HuH-7 (cell line): ENCODE data around the gene SENP7.
"Not testable (repeated sequence)": the region's sequence is repeated elsewhere in the genome, so short reads cannot be mapped to it uniquely, and the experiment has no call there.

Source experiments
- DNase-seq: peaks from one replicate; pipeline ENCODE4 v3.0.0; 2011; ENCODE audit warnings: low spot score

Gene SENP7

DNA sequence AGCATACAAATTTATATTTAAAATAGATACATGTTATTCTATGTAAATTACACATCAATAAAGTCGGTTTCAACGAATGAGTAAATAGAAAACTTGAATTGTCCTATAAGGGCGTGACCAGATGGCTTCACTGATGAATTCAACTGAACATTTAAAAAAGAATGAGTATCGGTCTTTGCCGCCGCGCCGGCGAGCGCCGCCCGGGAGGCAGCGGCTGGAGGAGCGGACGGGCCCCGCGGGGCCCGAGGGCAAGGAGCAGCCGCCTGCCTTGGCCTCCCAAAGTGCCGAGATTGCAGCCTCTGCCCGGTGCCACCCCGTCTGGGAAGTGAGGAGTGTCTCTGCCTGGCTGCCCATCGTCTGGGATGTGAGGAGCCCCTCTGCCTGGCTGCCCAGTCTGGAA lies 74.4 kb downstream of the SENP7 start:
- not testable (repeated sequence) for DNase-seq

DNA sequence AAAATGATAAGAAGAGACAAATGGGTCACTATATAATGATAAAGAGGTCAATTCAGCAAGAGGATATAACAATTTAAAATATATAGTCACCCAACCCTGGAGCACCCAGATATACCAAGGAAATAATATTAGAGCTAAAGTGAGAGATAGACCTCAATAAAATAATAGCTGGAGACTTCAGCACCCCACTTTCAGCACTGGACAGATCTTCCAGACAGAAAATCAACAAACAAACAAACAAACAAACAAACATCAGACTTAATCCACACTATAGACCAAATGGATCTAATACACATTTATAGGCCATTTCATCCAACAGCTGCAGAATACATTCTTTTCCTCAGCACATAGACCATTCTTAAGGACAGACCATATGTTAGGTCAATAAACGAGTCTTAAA lies 79.4 kb downstream of the SENP7 start:
- no peak for DNase-seq

DNA sequence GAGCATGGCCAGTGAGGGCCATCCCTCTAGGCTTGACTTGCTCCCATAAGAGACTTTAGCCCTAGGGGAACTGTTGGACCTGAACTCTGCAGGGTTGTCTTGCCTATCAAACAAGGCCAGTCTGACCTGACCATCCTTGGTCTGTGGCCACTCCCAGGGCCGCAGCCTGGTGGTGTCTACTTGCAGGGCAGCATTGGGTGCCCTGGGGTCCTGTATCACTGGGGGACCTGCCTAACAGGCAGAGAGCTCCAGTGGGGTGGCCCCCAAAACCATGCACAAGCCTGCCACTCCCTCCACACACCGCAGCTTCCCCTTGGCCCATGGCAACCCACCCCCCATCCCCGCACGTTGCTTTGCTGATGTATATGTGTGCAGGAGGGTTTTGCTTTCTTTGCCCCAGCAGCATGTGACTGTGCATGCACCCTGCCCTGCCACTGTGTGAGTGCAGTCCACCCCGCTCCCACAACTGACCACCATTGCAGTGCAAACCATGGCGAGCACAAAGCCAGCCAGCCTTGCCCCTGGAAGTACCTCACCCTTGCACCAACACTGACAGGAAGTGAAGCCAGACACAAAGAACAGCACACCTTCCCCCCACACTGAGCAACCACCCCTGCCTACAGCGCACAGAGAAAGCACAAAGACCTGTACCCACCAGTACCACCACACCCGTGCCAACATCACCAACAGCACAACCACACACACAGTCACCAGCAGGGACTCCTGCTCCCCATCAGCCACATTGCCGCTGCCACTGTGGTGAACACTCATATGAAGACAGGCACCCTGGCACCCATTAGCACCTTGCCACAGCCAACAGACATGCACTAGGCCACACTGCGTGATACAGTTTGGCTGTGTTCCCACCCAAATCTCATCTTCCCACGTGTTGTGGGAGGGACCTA lies 88.8 kb downstream of the SENP7 start:
- DNase-seq, result no peak

DNA sequence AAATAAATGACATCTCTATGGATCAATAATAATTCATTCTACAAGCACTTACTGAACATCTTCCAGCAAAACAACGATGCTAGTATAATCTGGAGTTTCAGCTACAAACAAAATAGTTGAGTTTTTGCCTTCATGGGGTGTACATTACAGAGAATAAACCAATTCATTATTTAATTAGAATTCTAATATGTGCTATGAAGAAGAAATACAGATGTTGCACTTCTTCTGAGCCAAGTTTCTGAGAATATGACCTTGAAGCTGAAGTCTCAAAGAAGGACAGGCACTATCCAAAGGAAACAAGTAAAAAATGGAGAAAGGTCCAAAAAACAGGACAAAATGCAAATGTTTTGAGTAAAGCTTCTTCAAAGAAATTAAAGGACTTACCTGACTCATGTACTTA lies 94.2 kb downstream of the SENP7 start:
- no peak for DNase-seq

DNA sequence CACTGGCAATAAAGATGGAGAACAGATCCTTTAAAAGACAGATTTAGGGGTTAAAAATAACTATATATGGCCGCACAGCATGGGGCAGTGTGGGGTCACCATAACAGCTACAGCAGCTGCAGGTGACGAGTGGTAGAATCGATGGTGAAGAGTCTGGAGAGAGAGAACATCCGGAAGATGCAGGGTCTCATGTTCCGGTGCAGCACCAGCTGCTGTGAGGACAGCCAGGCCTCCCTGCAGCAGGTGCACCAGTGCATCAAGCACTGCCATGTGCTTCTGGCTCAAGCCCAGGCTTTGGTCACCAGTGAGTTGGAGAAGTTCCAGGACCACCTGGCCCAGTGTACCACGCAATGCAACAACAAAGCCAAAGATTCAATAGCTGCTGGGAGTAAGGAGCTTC lies 98.9 kb downstream of the SENP7 start:
- DNase-seq, result no peak

DNA sequence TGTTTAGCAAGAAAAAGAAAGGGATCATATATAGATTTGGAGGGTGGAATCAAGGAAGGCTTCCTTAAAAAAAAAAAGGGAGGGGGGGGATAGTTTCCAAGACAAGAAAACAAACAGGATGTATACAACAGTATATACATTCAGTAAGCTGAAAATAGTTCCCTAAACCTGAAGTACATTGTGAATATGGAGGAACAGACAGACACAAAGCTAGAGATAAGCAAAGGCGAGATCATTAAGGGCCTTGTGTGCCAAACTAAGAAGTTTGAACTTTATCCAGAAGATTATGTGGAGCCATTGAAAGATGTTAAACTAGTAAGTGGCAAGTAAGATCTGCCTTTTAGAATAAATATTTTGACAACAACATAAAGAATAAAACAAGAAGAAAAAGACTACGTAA lies 99.4 kb downstream of the SENP7 start:
- no peak for DNase-seq

DNA sequence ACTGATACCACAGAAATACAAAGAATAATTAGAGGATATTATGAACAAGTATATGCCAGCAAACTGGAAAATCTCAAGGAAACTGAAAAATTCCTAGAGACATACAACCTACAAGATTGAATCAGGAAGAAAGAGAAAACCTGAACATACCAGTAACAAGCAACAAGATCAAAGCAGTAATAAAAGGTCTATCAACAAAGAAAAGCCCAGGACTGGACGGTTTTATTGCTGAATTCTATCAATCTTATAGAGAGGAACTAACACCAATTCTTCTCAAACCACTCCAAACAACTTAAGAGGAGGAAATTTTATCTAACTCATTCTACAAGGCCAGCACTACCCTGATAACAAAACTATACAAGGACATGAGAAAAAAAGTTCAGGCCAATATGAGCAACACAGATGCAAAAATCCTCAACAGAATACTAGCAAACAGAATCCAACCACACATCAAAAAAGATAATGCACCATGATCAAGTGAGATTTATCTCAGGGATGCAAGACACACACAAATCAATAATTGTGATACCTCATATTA lies 121.5 kb downstream of the SENP7 start:
- DNase-seq, result no peak

DNA sequence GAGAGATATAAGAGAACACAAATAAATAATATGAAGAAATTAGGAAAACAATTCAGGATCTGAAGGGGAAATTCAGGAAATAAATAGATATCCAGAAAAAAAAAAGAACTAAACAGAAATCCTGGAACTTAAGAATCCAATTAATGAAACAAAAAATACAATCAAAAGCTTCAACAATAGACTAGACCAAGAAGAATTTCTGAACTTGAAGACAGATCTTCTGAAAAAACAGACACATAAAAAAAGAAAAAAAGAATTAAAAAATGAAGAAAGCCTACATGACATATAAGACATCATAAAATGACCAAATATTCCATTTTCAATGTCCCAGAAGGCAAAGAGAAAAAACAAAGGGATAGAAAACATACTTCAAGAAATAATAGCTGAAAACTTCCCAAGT lies 124.3 kb downstream of the SENP7 start:
- no peak for DNase-seq

DNA sequence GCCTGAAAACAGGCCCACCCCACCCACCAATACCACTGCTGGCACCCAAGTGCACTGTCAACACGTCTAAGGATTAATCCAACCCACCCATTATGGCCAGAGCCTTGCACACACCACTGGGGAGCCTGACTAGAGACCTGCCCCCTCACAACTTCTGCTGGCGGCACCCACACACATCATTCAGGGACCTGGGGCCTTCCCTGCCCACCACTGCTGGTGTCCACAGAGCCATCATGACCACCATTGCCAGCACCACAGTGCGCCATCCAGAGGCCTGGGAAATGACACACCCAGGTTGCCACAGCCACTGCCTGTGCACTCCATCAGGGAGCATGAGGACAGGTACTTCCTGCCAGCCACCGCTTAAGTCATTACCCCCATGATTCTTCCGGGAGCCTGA lies 125.7 kb downstream of the SENP7 start:
- no peak for DNase-seq

DNA sequence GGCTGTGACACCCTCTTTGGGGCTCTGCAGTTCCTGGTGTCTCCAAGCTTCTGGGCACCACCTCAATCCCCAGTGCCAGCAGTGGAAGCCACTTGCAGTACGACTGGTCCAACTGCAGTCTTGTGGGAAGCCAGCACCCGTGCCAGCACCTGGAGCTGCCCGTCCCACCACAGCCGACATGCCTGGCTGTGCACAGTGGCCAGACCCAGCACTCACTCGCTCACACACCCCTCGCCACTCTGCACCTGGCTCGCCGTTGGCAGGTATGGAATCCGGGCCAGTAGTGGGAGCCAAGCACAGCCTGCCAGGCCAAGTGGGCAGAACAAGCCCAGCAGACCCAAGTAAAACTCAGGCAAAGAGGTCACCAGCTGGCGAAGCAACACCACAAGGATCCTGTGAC lies 128.6 kb downstream of the SENP7 start:
- no peak for DNase-seq

DNA sequence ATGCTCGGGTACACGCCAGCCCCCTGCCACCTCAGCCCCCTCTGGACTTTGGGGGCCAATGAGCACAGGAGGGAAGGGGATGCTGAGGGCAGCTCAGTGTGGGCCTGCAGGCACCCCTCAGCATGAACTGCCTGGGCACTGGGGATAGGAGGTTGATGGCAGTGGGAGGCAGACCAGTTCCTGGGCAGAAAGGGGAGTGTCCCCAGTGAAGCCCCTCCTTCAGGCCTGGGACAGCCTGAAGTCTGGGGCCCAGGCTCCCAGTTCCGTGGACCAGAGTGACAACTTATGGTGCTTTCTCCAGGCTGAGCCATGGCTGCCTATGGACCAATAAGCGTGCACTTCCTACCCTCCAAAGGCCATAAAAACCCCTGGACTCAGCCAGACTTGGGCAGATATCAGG lies 129.4 kb downstream of the SENP7 start:
- DNase-seq, result no peak

DNA sequence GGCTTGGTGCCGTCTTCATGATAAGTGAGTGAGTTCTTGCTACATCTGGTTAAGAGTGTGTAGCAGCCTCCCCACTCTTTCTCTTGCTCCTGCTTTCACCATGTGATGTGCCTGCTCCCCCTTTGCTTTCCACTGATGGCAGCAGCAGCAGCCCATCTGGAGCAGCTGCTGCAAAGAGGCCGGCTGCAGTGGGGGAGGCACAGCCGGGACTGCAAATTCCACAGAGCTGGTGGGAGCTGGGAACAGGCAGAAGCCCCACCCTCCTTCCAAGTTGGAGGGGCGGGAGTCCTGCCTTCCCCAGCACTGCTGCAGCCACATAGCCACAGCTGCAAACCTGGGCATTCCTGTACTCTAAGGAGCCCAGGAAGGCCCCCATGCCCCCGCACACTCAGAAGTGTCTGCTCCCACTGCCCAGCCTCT lies 129.8 kb downstream of the SENP7 start:
- DNase-seq, result no peak

DNA sequence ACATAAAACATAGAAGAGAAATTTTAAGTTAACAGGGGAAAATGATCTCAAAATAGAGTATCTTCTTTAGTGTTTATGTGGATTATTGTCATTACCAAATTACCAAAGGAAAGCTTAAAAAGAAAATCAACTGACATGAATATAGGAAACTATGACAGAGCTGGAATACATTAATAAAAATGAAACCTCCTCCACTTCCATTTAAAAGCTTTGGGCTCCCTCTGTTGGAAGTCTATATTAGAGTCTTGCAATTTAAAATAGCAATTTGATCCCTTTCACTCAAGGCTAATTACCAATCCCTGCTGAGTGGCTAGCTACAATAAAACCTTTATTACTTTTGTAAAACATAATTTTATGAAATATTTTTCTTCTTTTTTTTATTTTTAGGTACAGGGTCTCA lies 131.2 kb downstream of the SENP7 start:
- peak; percentile 25 for DNase-seq

DNA sequence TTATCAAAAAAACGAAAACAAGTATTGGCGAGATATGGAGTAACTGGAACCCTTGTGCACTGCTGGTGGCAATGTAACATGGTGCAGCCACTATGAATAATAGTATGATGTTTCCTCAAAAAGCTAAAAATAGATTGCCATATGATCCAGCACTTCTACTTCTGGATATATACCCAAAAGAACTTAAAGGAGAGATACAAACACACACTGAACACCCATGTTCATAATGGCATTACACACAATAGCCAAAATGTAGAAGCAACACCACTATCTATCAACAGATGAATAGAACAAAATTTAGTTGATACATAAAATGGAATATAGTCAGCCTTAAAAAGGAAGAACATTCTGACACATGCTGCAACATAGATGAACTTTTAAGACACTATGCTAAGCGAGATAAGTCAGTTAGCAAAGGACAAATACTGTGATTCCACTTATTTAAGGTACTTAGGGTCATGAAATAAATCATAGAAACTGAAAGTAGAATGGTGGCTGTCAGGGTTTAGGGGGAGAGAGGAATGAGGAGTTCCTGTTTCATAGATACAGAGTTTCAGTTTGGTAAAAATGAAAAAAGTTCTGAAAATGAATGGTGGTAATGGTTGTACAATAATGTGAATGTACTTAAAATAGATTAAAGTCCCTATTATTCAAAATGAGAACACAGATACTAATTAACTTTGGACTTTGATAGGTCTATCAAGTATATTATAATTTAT lies 133.2 kb downstream of the SENP7 start:
- DNase-seq, result no peak

DNA sequence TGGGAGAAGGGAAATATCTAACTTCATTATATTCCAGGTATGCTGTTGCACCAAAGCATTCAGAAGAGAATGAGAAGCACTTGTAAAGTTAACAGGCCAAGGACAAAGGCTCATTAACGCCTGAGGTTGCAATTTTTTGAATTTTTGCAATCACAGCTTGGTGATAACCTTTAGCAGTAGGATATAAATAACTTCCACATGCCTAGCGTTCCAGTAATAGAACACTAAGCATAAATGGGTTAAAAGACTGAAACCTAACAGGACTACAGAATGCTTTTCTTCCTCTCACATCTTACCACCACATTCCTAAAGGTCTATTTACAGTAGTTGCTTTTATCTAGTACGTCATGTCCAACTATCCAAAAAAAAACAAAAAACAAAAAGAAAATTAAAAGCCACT lies 135.2 kb downstream of the SENP7 start:
- peak; percentile 15 for DNase-seq

DNA sequence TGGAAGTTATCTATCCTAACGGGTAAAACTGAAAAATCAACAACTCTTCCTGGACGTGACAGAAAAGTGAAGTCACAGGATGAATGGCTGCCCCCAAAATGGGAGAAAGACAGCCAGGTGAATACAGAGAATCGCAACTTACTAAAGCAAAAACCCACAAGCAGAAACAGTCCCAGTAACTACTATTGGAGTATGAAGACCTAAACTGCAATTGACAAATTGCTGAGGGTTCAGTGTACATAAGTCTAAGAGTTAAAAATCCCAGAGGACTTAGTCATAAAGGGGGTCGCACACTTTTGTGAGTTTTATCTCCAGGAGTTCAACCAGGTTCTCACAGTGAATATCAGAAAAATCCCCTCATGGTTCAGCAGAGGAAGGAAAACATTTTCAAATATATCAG lies 135.8 kb downstream of the SENP7 start:
- no peak for DNase-seq

DNA sequence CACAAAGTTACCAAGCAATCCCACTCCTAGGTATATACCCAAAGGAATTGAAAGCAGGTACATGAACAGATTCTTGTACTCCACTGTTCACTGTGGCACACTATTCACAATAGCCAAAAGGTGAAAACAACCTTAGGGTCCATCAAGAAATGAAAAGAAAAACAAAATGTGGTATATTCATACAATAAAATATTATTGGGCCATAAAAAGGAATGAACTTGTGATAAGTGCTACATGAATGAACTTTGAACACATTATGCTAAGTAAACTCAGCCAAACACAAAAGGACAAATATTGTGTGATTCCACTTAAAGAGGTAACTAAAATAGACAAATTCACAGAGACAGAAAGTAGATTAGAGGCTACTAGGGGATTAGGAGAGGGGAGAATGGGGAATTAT lies 137.4 kb downstream of the SENP7 start:
- no peak for DNase-seq

DNA sequence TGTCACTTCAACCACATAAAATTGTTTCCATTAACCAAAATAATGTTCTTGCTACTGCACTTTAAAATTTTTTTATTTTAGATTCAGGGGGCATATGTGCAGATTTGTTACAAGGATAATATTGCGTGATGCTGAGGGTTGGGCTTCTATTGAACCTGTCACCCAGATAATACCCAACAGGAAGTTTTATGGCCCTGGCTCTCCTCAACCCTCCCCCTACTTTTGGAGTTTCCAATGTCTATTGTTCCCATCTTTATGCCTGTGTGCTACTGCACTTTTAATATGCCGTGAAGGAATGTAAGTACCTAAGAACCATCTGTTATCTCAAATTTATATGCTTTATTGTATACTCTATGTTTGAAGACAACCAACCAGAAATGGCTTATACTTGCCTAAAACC lies 150.6 kb downstream of the SENP7 start:
- DNase-seq, result no peak

DNA sequence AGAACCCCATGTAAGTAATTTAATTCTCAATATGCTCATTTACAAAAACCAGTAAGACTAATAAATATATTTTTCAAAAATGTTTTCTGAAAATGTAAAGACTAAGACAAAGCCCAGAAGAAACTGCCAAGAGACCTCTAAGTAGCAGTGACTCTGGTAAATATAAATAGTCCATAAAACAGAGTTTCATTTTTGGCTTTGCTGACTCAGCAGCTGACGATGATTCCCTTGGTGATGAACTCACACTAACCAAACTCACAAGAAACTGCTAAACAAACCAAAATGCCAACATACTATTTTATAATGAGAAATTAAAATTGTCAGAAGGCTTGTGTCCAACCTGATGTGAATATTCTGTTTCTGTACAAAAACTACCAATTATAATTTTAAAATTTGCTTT lies 161.2 kb downstream of the SENP7 start:
- no peak for DNase-seq

DNA sequence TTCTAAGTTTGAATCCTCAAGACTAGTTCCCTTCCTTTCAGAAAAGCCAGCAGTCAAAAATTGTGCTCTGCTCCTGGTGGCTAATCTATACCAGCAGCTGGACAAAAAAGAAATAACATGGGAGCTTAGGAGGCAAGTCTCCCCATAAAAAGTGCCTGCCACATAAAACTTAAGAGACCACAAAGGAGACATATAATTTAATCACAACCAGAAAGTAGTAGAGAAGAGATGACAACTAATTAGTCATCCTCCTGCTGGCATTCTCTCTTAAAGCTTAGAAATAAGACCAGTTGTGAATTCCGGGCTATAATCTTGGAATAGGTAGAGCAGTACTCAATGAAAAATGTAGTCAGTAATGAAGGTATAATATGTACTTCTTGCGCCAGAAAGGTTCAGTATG lies 172.4 kb downstream of the SENP7 start:
- DNase-seq, result no peak

DNA sequence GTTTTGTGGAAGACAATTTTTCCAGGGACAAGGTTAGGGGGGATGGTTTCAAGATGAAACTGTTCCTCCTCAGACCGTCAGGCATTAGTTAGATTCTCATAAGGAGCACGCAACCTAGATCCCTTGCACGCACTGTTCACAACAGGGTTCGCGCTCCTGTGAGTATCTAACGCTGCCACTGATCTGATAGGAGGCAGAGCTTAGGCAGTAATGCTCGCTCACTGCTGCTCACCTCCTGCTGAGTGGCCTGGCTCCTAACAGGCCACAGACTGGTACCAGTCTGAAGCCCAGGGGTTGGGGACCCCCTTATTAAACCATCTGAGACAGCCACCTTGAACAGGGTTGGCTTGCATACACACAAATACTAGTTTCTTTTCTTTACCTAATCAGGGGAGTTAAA lies 179.1 kb downstream of the SENP7 start:
- no peak for DNase-seq

DNA sequence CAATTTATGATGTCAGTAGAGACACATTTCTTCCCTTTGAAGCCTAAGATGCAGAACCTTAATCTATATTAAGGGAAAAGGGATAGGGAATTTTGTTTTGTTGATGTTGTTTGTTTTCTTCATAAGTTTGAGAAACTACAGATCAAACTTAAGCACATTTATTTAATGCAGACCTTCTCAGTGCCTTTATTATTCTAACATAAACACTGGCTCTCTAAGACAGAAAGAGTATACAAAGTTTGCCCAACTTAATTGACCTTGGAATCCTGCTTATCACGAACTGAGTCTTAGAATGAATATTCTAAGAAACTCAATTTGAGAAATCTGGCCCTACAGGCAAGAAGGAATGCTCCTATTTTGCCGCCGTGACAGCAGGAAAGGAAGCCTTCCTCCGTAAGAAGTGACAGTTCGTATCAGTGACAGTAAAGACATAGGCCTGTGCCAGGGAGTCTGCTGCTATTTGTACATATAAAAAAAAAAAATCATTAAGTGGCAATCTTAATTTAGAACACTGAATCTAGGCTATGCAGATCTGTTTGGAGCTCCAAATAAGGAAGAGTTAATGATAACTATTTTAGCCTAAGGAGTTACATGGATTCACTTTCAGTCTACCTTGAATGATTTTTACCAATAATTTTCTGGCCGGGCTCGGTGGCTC lies 183.9 kb downstream of the SENP7 start:
- DNase-seq, result no peak
